B cell (primary cell): ENCODE results near the gene GNB5. TPM values are rescaled to one million over a fixed set of nuclear protein-coding genes. Genes with fewer than 3 reads are reported as not detected.

ENCODE experiments used
- ATAC-seq: fragments of 200-7000 bp; cut with Tn5 transposase; one replicate; pipeline ENCODE4 v1.10.0; 2021; ENCODE audit warnings: low read depth, mild to moderate bottlenecking, moderate number of reproducible peaks, moderate library complexity
- CTCF ChIA-PET: fragments of 350-600 bp; sonication (Branson Sonifier 250); formaldehyde crosslinking; loops from one replicate; lab custom pipeline; 2021; ENCODE audit warnings: antibody characterized with exemption, inconsistent platforms; lab: Charles Lee
- POLR2A ChIA-PET: fragments of 350-600 bp; sonication (Branson Sonifier 250); formaldehyde crosslinking; loops from one replicate; lab custom pipeline; 2021; ENCODE audit warnings: antibody characterized with exemption; lab: Charles Lee
- DNase-seq: peaks from one replicate; pipeline ENCODE4 v3.0.0; 2013
- H2AFZ ChIP-seq: 2 replicates; pipeline ENCODE4 v1.6.1; 2012; ENCODE audit warnings: mild to moderate bottlenecking, low read depth, low read length; ENCODE audit not compliant: insufficient read depth, poor library complexity, severe bottlenecking
- H3K27ac ChIP-seq, 2 donors: 1 replicate in 1 of 2; 2 replicates in 1 of 2; pipeline ENCODE4 v1.5.1; 2012 to 2013; ENCODE audit warnings: low read length in 2 of 2, mild to moderate bottlenecking in 2 of 2, moderate library complexity in 1 of 2
- H3K27me3 ChIP-seq, 4 experiments: fragments of 200-600 bp in 1 of 4; sonication (generic) in 1 of 4; replicated peaks in 1 of 4; 1 replicate in 2 of 4; 2 replicates in 2 of 4; pipeline versions ENCODE4 v1.6.1 to v1.7.0; 2013 to 2016; ENCODE audit warnings: low read length in 3 of 4, mild to moderate bottlenecking in 2 of 4, mixed read lengths in 1 of 4, moderate library complexity in 1 of 4; ENCODE audit not compliant: insufficient read depth in 4 of 4, control insufficient read depth in 3 of 4; ENCODE audit errors: control extremely low read depth in 1 of 4
- H3K36me3 ChIP-seq, 2 experiments: replicated peaks in 1 of 2; 1 replicate in 1 of 2; 2 replicates in 1 of 2; pipeline versions ENCODE4 v1.6.1 to v1.7.1; 2013; ENCODE audit warnings: low read length in 1 of 2; ENCODE audit not compliant: insufficient read depth in 2 of 2, control insufficient read depth in 1 of 2; ENCODE audit errors: control extremely low read depth in 1 of 2, extremely low read depth in 1 of 2
- H3K4me1 ChIP-seq, 2 donors: fragments of 200-600 bp in 1 of 2; sonication (generic) in 1 of 2; 1 replicate in 1 of 2; 2 replicates in 1 of 2; pipeline versions ENCODE4 v1.5.1 to v1.6.1; 2013 to 2017; ENCODE audit warnings: low read length in 2 of 2; ENCODE audit not compliant: control insufficient read depth in 2 of 2, insufficient read depth in 2 of 2
- H3K4me2 ChIP-seq: replicated peaks from 2 replicates; pipeline ENCODE3; 2012; ENCODE audit warnings: mild to moderate bottlenecking, low read depth, low read length; ENCODE audit not compliant: poor library complexity, severe bottlenecking
- H3K4me3 ChIP-seq, 5 experiments: fragments of 200-600 bp in 1 of 5; sonication (generic) in 1 of 5; 1 replicate in 3 of 5; 2 replicates in 2 of 5; pipeline versions ENCODE4 v1.5.1 to v1.7.0; 2011 to 2016; ENCODE audit warnings: low read length in 4 of 5, mild to moderate bottlenecking in 4 of 5, low read depth in 2 of 5, control low read depth in 1 of 5, moderate library complexity in 1 of 5; ENCODE audit not compliant: insufficient read depth in 1 of 5; ENCODE audit errors: control extremely low read depth in 1 of 5, extremely low read depth in 1 of 5
- H3K79me2 ChIP-seq: fragments of 200-600 bp; sonication (generic); one replicate; pipeline ENCODE4 v1.6.0; 2016; ENCODE audit warnings: low read length; ENCODE audit not compliant: control insufficient read depth, insufficient read depth
- H3K9ac ChIP-seq: fragments of 200-600 bp; sonication (generic); 2 replicates; pipeline ENCODE4 v1.6.1; 2017; ENCODE audit warnings: mild to moderate bottlenecking, low read length, moderate library complexity
- H3K9me3 ChIP-seq, 3 donors: one replicate each; pipeline versions ENCODE4 v1.6.1 to v1.7.1; 2013; ENCODE audit warnings: low read length in 2 of 3; ENCODE audit not compliant: control insufficient read depth in 2 of 3, insufficient read depth in 1 of 3; ENCODE audit errors: control extremely low read depth in 1 of 3
- H4K20me1 ChIP-seq: 2 replicates; pipeline ENCODE4 v1.6.0; 2012; ENCODE audit warnings: mild to moderate bottlenecking, low read length; ENCODE audit not compliant: insufficient read depth, control insufficient read depth, poor library complexity, severe bottlenecking
- H3K27ac Mint-ChIP-seq: one replicate; pipeline ENCODE4 v1.8.0; 2021; ENCODE audit warnings: mixed read lengths
- H3K27me3 Mint-ChIP-seq: one replicate; pipeline ENCODE4 v1.8.0; 2021; ENCODE audit warnings: mixed read lengths
- H3K4me1 Mint-ChIP-seq: one replicate; pipeline ENCODE4 v1.8.0; 2021; ENCODE audit warnings: mixed read lengths
- H3K4me3 Mint-ChIP-seq: one replicate; pipeline ENCODE4 v1.8.0; 2021; ENCODE audit warnings: mixed read lengths
- H3K9me3 Mint-ChIP-seq: one replicate; pipeline ENCODE4 v1.8.0; 2022; ENCODE audit warnings: mixed read lengths; ENCODE audit not compliant: insufficient read depth
- CTCF ChIP-seq: fragments of 200-600 bp; IDR thresholded peaks from one replicate; pipeline ENCODE4 v1.8.0; 2022; ENCODE audit warnings: antibody characterized with exemption, mild to moderate bottlenecking
- EZH2 ChIP-seq: IDR thresholded peaks from 2 replicates; pipeline ENCODE4 v1.6.1; 2012; ENCODE audit warnings: borderline replicate concordance, low read depth, mild to moderate bottlenecking, moderate library complexity, low read length; ENCODE audit not compliant: insufficient read depth, poor library complexity, severe bottlenecking
- WGBS: methylation state at CpG from one replicate; pipeline ENCODE4 v1.1.5; 2013; ENCODE audit warnings: missing lambda C conversion rate; ENCODE audit not compliant: insufficient coverage; 5-methylcytosine and 5-hydroxymethylcytosine counted together
- intact Hi-C: fragments of 100-400 bp; cut with micrococcal nuclease; formaldehyde crosslinking; loops from one replicate; pipeline ENCODE4 v1.10.0; 2022
- polyA plus RNA-seq: library from polyadenylated mRNA; depleted of rRNA; stranded (reverse); fragments of >200 nt; gene quantifications from 2 replicates; pipeline ENCODE4 v1.2.3, GENCODE V29; 2012
- total RNA-seq, 2 donors: library from RNA; stranded (reverse); fragments of 120-200 nt in 1 of 2; gene quantifications; 1 replicate in 1 of 2; 2 replicates in 1 of 2; pipeline versions ENCODE4 v1.2.3 to v1.2.4, GENCODE V29; 2013 to 2022

The GNB5 gene
- total and polyA plus RNA-seq, 2 donors (not counting 1 experiment from before 2014, with no cell fraction given): 58.5 to 142 TPM

- Histone ChIP-seq H3K36me3 (peaks cover 0 to 1% of the 10 kb centered on the region in 2 experiments), H3K27me3 (peaks cover 0 to 15% (median 2%) of the 10 kb centered on the region in 4 experiments), H4K20me1 (no peaks in the 10 kb centered on the region), H3K9ac (no peak overlapping the region), H3K9me3 (no peaks in the 10 kb centered on the region), H3K4me2 (no peak overlapping the region), H3K79me2 (no peaks in the 10 kb centered on the region), H3K4me3 (no peak overlapping the region), H3K4me1 (peaks cover 8 to 12% of the 10 kb centered on the region in 2 donors), H2AFZ (no peak overlapping the region), H3K27ac (no peak overlapping the region)
- H3K9me3 Mint-ChIP-seq: no peaks in the 10 kb centered on the region
- peaks cover 3% of the 10 kb centered on the region for H3K27me3 Mint-ChIP-seq
- TF ChIP-seq CTCF (no peak), EZH2 (no peak)
- DNase-seq: no peak
- H3K4me1 Mint-ChIP-seq: peaks cover 7% of the 10 kb centered on the region
- ATAC-seq: no peak
- ChIA-PET POLR2A (no interaction called here), CTCF (interaction anchor here (1.0 to 1.9 kb wide), 2 partner anchors 25 to 38 kb away, joined by 3 to 4 read pairs; no protein-coding TSS in a partner anchor)
- WGBS: 90% methylated on average over 2 of the region's 9 CpGs
- no peak overlapping the region for H3K4me3 Mint-ChIP-seq
- intact Hi-C loops: no loop called here
- H3K27ac Mint-ChIP-seq: no peak overlapping the region
Measured at GRCh38 chr15:52115598-52116427, 75.4 kb downstream of the GNB5 start.
